T1000 (cell line): Measurements from ENCODE around the gene FAM76B.

ENCODE experiments used
- DNase-seq: peaks from one replicate; lab custom pipeline; 2025; ENCODE audit warnings: mixed read lengths; lab: John Stamatoyannopoulos, UW

Gene FAM76B

GRCh38 chr11:95792200-95792599, 2.6 kb upstream of the FAM76B start:
- no peak for DNase-seq

- DNase-seq: no peak
Measured at GRCh38 chr11:95791709-95792033, 2.1 kb upstream of the FAM76B start.

DNA sequence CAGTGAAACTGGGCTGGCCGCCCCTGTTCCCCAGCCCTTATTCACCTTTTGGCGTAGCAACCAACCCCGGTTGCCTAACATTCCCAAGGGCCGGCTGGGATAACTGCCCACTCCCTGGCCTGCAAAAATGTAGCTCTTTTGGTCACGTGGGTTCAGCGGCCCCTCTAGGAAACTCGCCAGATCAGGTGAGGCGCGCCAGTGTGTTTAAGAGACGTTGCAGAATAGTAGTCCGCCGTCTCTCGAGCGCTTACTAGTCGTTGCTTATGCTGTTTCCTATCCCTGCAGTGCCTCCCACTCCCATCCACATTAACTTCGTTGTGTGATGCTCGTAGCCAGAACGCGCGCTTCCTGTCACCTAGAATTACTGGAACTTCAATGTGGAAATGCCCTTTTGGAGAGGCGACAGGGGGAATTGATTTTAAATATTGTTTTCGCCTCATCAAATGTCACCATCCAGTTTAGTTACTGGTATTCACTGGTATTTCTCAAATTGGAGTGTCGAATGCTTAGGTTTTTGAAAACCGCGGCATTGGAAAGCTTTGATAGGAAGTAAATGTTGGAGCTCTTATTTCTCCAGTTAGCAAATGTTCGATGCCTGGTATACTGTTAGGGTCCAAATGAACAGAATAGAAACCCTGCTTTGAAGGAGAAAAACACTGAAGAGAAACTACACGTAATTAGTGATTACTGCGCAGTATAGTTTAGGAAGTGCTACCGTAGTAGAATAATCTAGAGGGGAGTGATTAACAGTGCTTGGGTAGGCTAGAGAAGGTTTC, 1.5 kb upstream of the FAM76B start:
- DNase-seq: peak; percentile 17

DNA sequence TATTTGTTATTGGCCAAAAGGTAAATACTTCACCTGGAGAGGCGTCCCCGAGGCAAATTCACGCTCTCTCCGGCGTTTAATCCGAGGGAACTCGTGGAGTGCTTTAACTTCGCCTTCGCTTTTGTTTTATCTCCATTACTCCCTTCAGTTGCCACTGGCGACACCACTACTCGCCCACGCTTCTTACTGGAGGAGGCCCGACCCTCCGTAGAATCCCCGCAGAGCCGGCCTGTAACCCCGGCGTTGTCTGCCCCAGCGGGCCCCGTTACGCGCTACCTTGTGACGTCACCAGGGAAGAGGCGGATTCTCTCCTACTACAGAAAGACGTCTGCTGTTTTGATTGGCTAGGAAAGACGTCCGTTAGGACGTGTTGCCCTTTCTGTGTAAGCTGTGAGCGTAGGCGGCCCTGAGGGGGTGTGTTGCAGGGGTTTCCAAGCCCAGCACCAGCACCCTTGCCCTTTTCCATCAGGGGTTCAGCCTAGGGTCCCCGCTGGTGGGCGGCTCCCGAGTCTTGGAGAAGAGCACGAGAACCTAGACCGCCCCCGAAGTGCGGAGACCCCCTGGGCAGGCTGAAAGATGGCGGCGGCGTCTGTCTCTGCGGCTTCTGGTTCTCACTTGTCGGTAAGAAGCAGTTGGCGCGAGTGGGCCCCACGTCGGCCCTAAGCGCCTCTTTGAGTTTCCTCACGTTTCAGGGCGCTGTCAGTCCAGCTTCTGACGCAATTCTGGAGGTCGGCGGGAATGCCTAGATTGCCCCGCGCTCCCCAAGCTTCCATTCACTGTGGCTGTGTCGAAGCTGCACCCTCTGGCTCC, 746 bp upstream of the FAM76B start, which contains the start of gene CEP57:
Gene CEP57 (plus strand): TSS at position 376 of the 810 bp plus-strand sequence. CDS start 201 bp downstream, at position 577.
- DNase-seq: peak; percentile 79

DNA sequence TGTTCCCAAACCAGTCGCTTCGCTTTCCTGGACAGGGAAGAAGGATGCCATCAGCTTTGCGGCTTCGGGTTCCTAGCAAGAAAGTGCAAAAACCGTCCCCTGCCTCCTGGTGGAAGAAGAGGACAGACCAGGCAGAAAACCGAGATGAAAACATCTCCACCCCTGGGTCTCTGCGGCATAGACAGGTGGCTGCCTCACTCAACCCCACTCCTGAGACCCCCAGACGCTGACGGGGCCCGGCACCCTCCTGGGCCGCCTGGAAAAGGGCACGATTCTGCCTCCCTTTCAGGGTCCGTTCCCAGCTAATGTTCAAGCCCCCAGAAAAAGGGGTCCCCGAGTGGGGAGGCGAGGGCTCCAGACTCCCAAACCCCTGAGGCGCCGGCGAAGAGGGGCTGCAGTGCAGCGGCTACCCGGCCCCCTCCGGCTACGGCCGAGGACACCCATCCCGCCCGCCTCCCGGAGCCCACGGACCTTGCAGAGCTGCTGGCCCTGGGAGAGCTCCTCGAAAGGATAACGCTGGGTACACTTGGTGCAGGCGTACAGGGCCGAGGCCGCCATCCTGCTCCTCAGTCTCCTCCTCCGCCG, 569 bp downstream of the FAM76B start:
- DNase-seq: no peak

DNA sequence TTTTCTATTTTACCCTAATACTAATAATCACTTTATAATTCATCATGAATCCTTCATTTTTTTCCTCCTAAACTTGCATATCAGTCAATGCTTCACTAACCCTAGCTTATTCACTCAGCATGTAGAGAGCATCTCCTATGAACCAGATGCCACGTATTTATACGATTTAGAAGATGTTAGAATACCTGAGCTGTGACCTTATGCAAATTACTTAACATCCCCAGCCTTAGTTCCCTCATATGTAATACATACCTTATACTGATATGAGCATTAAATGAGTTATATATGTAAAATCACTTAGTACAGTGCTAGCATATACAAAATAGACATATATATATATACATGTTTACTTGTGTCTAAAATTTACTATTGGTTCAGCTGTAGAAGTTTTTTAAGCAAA, 9.0 kb downstream of the FAM76B start:
- DNase-seq: no peak

GRCh38 chr11:95778699-95779098, 10.9 kb downstream of the FAM76B start:
- no peak for DNase-seq

- no peak for DNase-seq
Measured at GRCh38 chr11:95776859-95777258, 12.7 kb downstream of the FAM76B start.

- no peak for DNase-seq
Measured at GRCh38 chr11:95768521-95768920, 21.1 kb downstream of the FAM76B start.

DNA sequence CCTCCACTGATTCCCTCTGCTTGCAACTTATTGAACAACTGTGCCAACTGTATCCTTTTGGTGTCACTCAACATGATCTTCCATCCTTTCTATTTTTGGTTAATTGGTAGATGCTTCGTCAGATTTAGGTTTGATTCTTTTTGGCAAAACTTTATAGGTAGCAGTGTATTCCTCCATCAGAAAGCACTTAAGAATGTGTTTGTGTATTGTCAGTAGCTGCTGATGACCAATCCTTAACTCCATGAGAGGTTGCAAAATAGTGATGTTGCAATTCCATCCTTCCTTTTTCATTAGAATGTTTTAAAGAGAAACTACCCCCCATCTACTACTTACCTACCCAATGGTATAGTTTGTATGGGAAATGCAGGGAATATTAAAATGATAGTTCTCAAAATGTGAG, 22.1 kb downstream of the FAM76B start:
- DNase-seq: no peak

DNA sequence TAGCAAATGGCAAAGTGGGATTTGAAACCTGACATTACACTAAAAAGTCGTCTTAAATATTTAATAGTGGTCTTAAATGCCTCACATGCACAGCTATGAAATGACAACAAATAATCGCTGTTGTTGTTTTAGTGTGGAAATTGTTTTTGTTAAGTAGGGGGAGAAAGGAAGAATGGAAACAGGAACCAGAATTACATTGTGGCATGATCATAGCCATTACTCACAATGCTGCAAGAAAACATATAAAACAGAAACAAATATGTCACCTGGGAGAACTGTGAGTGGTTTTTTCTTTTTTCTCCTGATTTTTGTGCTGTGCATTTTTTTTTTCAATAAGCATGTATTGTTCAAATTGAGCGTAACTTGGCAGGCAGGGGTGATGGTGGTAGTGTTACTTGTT, 22.9 kb downstream of the FAM76B start:
- DNase-seq: no peak

- DNase-seq: no peak
Measured at GRCh38 chr11:95764267-95764898, 25.2 kb downstream of the FAM76B start.

DNA sequence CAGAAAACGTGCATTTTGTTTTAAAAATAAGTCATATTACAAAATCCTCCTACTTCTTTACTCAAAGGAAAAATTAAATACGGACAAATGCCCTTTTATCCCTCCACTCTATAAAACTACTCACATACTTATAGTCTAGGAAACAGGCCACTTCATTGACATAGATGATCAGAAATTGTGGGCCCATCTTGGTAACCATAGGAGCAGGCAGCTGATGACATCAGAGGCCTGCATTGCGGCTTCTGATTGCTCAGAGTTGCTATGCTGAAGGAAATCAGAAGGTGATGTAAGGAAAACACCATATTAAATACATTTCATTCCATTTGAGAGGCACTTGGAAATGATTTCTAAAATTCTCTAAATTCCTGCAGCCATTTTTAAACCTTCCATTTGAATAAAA, 27.0 kb downstream of the FAM76B start:
- no peak for DNase-seq

GRCh38 chr11:95760941-95761340, 28.6 kb downstream of the FAM76B start:
- no peak for DNase-seq

GRCh38 chr11:95751515-95751914, 38.1 kb downstream of the FAM76B start:
- DNase-seq: no peak

DNA sequence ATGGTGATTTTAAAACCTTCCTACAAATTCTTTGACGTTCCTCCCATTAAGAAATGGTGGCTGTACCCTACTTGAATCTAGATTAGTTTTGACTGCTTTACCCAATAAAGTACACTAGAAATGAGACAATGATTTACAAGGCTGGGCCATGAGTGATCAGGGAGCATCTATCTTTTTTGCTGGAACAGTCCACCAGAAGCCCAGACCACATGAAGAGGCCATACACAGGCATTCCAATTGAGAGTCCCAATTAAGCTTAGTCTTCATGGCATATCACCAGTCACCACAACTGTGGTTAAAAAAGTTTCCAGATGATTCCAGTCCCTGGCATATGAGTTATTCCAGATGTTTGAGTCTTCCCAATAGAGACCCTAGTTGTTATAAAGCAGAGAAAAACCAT, 39.5 kb downstream of the FAM76B start:
- DNase-seq: no peak

DNA sequence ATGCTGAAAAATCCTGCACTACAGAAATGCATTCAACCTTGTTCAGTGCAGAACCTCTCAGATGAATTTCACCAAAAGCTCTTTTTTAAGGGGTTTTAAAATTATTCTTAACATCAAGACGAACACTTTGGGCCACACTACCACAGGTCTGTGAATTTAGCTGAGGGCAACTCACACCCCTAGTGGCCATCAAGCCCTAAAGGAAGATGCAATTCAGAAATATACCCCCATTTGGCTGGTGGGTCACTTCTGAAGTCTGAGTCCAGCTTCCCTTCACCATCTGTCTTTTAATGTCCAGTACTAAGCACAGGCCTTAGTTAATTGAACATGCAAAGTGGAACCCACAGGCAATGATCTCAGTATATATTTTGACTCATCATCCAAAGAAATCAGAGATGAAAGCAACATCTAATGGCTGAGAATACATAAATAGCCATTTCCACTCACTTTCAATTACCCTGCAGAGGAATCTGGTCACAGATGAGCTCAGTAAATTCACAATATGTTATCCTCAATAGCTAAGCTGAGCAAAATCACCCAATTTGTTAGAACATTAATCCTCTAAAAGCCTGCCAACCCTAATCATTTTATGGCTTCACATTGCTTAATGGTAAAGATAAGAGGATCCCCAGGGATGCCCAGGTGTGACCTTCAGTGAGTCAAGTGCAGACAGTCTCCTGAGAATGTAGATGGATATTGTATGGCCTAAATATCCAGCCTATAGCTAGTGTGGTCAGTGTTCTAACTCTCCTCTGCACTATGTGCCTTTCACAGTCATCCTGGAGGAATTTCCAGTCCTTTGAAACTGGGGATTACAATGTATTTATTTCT, 50.3 kb downstream of the FAM76B start:
- DNase-seq: no peak

GRCh38 chr11:95736809-95737208, 52.8 kb downstream of the FAM76B start:
- DNase-seq: no peak

- no peak for DNase-seq
Measured at GRCh38 chr11:95736355-95736754, 53.2 kb downstream of the FAM76B start.

GRCh38 chr11:95734009-95734572, 55.5 kb downstream of the FAM76B start:
- no peak for DNase-seq

DNA sequence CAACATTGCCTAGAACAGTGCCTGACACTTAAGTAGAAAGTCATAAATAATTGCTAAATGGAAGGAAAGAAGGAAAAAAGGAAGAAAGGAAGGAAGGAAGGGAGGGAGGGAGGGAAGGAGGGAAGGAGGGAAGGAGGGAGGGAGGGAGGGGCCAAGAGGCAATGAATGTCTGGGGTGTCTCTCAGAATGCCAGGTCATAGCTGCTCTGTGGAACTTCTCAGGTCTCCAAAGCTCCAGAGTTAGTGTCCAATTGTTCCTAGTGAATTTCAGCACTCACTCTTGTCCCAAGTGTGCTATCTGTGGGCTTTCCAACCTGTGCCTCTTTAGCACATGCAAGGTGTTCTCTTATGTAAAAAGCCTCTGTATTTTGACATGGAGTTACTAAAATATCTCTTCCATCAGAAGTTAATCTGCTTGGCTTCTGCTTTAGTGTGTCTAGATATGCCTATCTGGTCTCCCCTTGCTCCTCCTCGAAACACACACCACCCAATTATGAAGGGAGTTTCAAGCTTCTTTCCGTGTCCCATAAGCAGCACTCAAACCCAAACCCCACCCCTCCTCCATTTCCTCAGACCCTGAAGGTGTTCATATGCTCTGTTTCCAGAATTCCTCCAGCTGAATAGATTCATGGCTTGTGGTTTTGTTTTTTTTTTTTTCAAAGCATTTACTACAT, 56.5 kb downstream of the FAM76B start:
- DNase-seq: no peak
